ENCODE measurements around the gene TNNI2.

The TNNI2 gene

GRCh38 chr11:1862588-1863351, 24.0 kb downstream of the TNNI2 start:
- ATAC-seq (ENCODE audit: insufficient read depth, low read depth) (no peak), DNase-seq (no peak)
- Histone ChIP-seq H3K36me3 (ENCODE audit: insufficient read depth, low read length) (no peaks in the 10 kb centered on the region), H3K4me3 (ENCODE audit: low read depth in 1 of 2, low read length in 2 of 2) (no peak overlapping the region), H3K4me1 (ENCODE audit: insufficient read depth, low read length) (no peaks in the 10 kb centered on the region), H3K9ac (ENCODE audit: low read depth, low read length) (no peak overlapping the region), H3K4me2 (ENCODE audit: insufficient read depth, low read length) (no peak overlapping the region), H3K27ac (ENCODE audit: low read length) (no peak overlapping the region), H4K20me1 (ENCODE audit: insufficient read depth, low read length) (peaks cover 8% of the 10 kb centered on the region), H3K9me3 (ENCODE audit: insufficient read depth, low read length, severe bottlenecking) (no peaks in the 10 kb centered on the region), H3K79me2 (ENCODE audit: insufficient read depth, low read length) (no peaks in the 10 kb centered on the region), H2AFZ (ENCODE audit: low read depth, low read length) (no peak overlapping the region), H3K27me3 (ENCODE audit: insufficient read depth, low read length, poor library complexity) (no peaks in the 10 kb centered on the region)
- no peak for TF ChIP-seq EZH2 (IDR thresholded peaks at IDR 0.05; ENCODE audit: borderline replicate concordance, low read depth, low read length, severe bottlenecking)
- TF ChIP-seq, protein P1, sequence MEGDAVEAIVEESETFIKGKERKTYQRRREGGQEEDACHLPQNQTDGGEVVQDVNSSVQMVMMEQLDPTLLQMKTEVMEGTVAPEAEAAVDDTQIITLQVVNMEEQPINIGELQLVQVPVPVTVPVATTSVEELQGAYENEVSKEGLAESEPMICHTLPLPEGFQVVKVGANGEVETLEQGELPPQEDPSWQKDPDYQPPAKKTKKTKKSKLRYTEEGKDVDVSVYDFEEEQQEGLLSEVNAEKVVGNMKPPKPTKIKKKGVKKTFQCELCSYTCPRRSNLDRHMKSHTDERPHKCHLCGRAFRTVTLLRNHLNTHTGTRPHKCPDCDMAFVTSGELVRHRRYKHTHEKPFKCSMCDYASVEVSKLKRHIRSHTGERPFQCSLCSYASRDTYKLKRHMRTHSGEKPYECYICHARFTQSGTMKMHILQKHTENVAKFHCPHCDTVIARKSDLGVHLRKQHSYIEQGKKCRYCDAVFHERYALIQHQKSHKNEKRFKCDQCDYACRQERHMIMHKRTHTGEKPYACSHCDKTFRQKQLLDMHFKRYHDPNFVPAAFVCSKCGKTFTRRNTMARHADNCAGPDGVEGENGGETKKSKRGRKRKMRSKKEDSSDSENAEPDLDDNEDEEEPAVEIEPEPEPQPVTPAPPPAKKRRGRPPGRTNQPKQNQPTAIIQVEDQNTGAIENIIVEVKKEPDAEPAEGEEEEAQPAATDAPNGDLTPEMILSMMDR (IDR thresholded peaks at IDR 0.05; ENCODE audit: borderline replicate concordance, extremely low read depth, low read length, poor library complexity, severe bottlenecking), result no peak

- no peaks in the 10 kb centered on the region for H3K4me1 ChIP-seq (ENCODE audit: insufficient read depth, low read length)
- H3K4me2 ChIP-seq (ENCODE audit: insufficient read depth, low read length), result no peak overlapping the region
- H3K9me3 ChIP-seq (ENCODE audit: insufficient read depth, low read length, severe bottlenecking), result no peaks in the 10 kb centered on the region
- no peaks in the 10 kb centered on the region for H3K79me2 ChIP-seq (ENCODE audit: insufficient read depth, low read length)
- no peak overlapping the region for H3K27ac ChIP-seq (ENCODE audit: low read length)
- no peak overlapping the region for H3K9ac ChIP-seq (ENCODE audit: low read depth, low read length)
- peak; percentile 18 for DNase-seq
- H3K36me3 ChIP-seq (ENCODE audit: insufficient read depth, low read length), result no peaks in the 10 kb centered on the region
- ATAC-seq (ENCODE audit: insufficient read depth, low read depth), result peak; percentile 56; the same call in 1 of the 3 replicates
- no peak for TF ChIP-seq EZH2 (IDR thresholded peaks at IDR 0.05; ENCODE audit: borderline replicate concordance, low read depth, low read length, severe bottlenecking)
- TF ChIP-seq, protein P1 (IDR thresholded peaks at IDR 0.05; ENCODE audit: borderline replicate concordance, extremely low read depth, low read length, poor library complexity, severe bottlenecking), result no peak
- no peak overlapping the region for H3K4me3 ChIP-seq (ENCODE audit: low read depth in 1 of 2, low read length in 2 of 2)
- H4K20me1 ChIP-seq (ENCODE audit: insufficient read depth, low read length), result peaks cover 8% of the 10 kb centered on the region
- no peaks in the 10 kb centered on the region for H3K27me3 ChIP-seq (ENCODE audit: insufficient read depth, low read length, poor library complexity)
- no peak overlapping the region for H2AFZ ChIP-seq (ENCODE audit: low read depth, low read length)
These were observed 24.8 kb downstream of the TNNI2 start for GRCh38 chr11:1863352-1864216.

DNA sequence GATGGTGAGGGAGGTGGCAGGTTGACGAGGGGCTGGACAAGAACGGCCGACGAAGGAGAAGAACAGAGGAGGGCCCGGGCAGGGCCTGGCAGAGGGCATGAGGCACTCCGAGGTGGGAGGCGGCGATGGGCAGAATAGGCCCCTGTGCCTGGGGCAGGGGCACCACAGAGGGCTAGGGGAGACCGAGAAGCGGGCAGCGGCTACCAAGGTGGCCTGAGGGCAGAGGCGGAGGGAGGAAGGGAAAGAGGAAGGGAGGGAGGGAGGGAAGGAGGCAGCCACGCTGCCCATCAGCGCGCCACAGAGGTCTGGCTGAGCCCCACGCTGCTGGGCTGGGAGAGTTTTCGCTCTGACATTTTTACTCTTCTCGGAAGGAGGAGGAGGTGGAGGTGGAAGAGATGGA, 25.4 kb downstream of the TNNI2 start:
- Histone ChIP-seq H3K36me3 (ENCODE audit: insufficient read depth, low read length) (no peaks in the 10 kb centered on the region), H3K27ac (ENCODE audit: low read length) (no peak overlapping the region), H3K4me3 (ENCODE audit: low read depth in 1 of 2, low read length in 2 of 2) (no peak overlapping the region), H3K79me2 (ENCODE audit: insufficient read depth, low read length) (no peaks in the 10 kb centered on the region), H3K27me3 (ENCODE audit: insufficient read depth, low read length, poor library complexity) (no peaks in the 10 kb centered on the region), H4K20me1 (ENCODE audit: insufficient read depth, low read length) (peaks cover 8% of the 10 kb centered on the region; the same call in 1 of the 2 replicates), H2AFZ (ENCODE audit: low read depth, low read length) (no peak overlapping the region), H3K9me3 (ENCODE audit: insufficient read depth, low read length, severe bottlenecking) (no peaks in the 10 kb centered on the region), H3K9ac (ENCODE audit: low read depth, low read length) (no peak overlapping the region), H3K4me1 (ENCODE audit: insufficient read depth, low read length) (no peaks in the 10 kb centered on the region), H3K4me2 (ENCODE audit: insufficient read depth, low read length) (no peak overlapping the region)
- no peak for DNase-seq
- ATAC-seq (ENCODE audit: insufficient read depth, low read depth), result no peak
- no peak for TF ChIP-seq EZH2 (IDR thresholded peaks at IDR 0.05; ENCODE audit: borderline replicate concordance, low read depth, low read length, severe bottlenecking)
- TF ChIP-seq, protein P1 (IDR thresholded peaks at IDR 0.05; ENCODE audit: borderline replicate concordance, extremely low read depth, low read length, poor library complexity, severe bottlenecking), result no peak

Measured in DND-41 (cell line).